Pulmonary artery endothelial cell (primary cell): ENCODE results near the gene GPR137C. TPM values are rescaled to one million over a fixed set of nuclear protein-coding genes. Genes with fewer than 3 reads are reported as not detected.
"Not testable (repeated sequence)": the region's sequence is repeated elsewhere in the genome, so short reads cannot be mapped to it uniquely, and the experiment has no call there.

Experiments
- DNase-seq: peaks from one replicate; pipeline ENCODE4 v3.0.0-alpha.2; 2011; ENCODE audit warnings: low read depth, low spot score
- total RNA-seq: library from RNA; depleted of rRNA; stranded (reverse); fragments of >200 nt; gene quantifications from 2 replicates; pipeline ENCODE4 v1.2.3, GENCODE V29; 2014

GPR137C gene
- total RNA-seq, 1 donor from 2014 or later: 0.79 TPM

GRCh38 chr14:52563120-52563519 is 10.5 kb downstream of the GPR137C start:
- DNase-seq: no peak

- not testable (repeated sequence) for DNase-seq
Measured at GRCh38 chr14:52568454-52568853, 15.8 kb downstream of the GPR137C start.

GRCh38 chr14:52575858-52576257 is 23.2 kb downstream of the GPR137C start:
- no peak for DNase-seq

GRCh38 chr14:52583544-52583943 is 30.9 kb downstream of the GPR137C start:
- no peak for DNase-seq

GRCh38 chr14:52589646-52590045 is 37.0 kb downstream of the GPR137C start:
- DNase-seq: no peak

- no peak for DNase-seq
Measured at GRCh38 chr14:52590318-52590717, 37.7 kb downstream of the GPR137C start.

- DNase-seq: no peak
Measured at GRCh38 chr14:52596320-52596719, 43.7 kb downstream of the GPR137C start.

GRCh38 chr14:52596861-52597260 is 44.2 kb downstream of the GPR137C start:
- DNase-seq: no peak

- no peak for DNase-seq
Measured at GRCh38 chr14:52598568-52598967, 45.9 kb downstream of the GPR137C start.

GRCh38 chr14:52599974-52600373 is 47.3 kb downstream of the GPR137C start:
- no peak for DNase-seq

- DNase-seq: no peak
Measured at GRCh38 chr14:52602131-52602530, 49.5 kb downstream of the GPR137C start.

GRCh38 chr14:52607061-52607460 is 54.4 kb downstream of the GPR137C start:
- DNase-seq: no peak

- no peak for DNase-seq
Measured at GRCh38 chr14:52609445-52610044, 56.9 kb downstream of the GPR137C start.

GRCh38 chr14:52610187-52610586 is 57.6 kb downstream of the GPR137C start:
- DNase-seq: no peak

- no peak for DNase-seq
Measured at GRCh38 chr14:52618602-52619001, 66.0 kb downstream of the GPR137C start.

- DNase-seq: no peak
Measured at GRCh38 chr14:52619687-52620086, 67.1 kb downstream of the GPR137C start.

- no peak for DNase-seq
Measured at GRCh38 chr14:52640137-52640536, 87.5 kb downstream of the GPR137C start.

GRCh38 chr14:52641745-52642144 is 89.1 kb downstream of the GPR137C start:
- DNase-seq: no peak

GRCh38 chr14:52649511-52649910 is 96.9 kb downstream of the GPR137C start:
- DNase-seq: no peak

- DNase-seq: no peak
Measured at GRCh38 chr14:52650774-52651173, 98.1 kb downstream of the GPR137C start.

- no peak for DNase-seq
Measured at GRCh38 chr14:52656905-52657304, 104.3 kb downstream of the GPR137C start.

- no peak for DNase-seq
Measured at GRCh38 chr14:52660325-52660724, 107.7 kb downstream of the GPR137C start.

GRCh38 chr14:52660832-52661231 is 108.2 kb downstream of the GPR137C start:
- DNase-seq: no peak

- DNase-seq: no peak
Measured at GRCh38 chr14:52661314-52661713, 108.7 kb downstream of the GPR137C start.
